Stimulated activated CD4-positive, alpha-beta T cell treated with anti-CD3 and anti-CD28 coated beads, Interleukin-4, amount 100 ng/mL, for 24 hours (primary cell): Measurements from ENCODE around the gene FTO.

ENCODE experiments used
- DNase-seq: peaks from one replicate; pipeline ENCODE4 v3.0.0-alpha.2; 2020

Gene FTO

GRCh38 chr16:53908731-53909130 is 204.8 kb downstream of the FTO start:
- no peak for DNase-seq

- no peak for DNase-seq
Observed at GRCh38 chr16:53910990-53911389, 207.0 kb downstream of the FTO start.

DNA sequence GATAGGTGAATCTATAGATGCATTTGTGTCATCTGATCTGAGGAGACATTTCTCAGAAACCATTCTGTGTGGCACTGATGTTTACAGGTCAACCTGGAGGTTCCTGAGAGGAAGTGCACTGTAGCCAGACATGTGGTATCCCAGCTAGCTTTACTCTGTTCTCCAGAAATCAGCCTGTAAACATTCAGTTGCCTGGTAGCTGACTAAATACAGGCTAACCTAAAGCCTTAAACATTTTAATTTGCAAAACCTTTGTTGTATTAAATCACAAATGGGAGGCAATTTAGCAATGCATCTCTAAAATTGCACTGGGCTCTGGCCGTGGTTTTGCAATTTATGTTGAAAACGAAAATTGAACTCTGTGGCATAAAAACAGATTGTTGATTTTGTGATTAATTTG is 207.6 kb downstream of the FTO start:
- DNase-seq = no peak

GRCh38 chr16:53912155-53912554 is 208.2 kb downstream of the FTO start:
- peak; percentile 23 for DNase-seq

DNA sequence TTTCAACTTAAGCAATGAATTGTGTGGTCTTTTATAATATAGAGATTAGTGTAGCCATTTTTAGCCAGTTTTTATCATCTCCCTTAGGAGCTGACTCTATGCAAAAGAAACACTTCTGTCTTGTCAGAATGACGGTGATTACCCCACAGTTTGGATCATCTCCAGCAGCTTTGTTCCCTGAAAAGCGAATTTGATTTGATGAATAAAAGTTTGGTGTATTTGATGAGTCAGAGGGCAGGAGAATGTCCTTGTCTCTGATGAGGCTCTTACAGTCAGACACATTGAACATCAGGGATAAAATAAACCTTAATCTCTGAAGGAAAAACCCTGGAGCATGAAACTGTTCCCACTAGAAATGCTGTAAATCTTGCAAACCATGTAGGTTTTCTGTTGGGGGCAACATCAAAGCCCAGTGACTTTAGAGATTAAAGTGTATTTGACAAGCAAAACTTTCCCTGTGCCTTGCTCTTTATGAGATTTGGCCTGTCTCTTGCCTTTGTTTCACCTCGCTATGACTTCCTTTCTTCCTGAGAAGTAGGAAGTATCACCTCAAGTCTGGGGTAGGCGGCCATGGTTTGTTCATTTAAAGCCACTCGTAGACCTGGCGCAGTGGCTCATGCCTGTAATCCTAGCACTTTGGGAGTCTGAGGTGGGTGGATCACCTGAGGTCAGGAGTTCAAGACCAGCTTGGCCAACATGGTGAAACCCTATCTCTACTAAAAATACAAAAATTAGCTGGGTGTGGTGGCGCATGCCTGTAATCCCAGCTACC is 209.3 kb downstream of the FTO start:
- DNase-seq = no peak

- DNase-seq = no peak
Observed at GRCh38 chr16:53913920-53914319, 210.0 kb downstream of the FTO start.

DNA sequence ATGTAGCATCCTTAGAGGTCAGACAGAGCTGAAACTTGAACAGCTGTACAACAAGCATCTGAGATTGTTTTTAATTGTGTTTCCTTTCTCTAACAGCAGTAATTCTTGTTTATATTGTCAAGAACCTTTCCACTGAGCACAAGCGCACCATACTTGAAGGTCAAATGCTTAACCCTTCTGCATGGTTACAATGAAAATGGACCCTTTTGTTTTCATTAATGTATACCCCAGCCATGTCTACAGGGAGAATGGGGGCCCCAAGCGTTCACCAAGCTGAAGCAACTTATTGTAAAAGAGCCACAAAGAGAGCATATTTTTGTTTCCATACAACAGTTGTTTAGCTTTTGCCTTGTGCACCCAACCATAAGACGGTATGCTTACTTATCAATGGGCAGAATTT is 210.8 kb downstream of the FTO start:
- no peak for DNase-seq

DNA sequence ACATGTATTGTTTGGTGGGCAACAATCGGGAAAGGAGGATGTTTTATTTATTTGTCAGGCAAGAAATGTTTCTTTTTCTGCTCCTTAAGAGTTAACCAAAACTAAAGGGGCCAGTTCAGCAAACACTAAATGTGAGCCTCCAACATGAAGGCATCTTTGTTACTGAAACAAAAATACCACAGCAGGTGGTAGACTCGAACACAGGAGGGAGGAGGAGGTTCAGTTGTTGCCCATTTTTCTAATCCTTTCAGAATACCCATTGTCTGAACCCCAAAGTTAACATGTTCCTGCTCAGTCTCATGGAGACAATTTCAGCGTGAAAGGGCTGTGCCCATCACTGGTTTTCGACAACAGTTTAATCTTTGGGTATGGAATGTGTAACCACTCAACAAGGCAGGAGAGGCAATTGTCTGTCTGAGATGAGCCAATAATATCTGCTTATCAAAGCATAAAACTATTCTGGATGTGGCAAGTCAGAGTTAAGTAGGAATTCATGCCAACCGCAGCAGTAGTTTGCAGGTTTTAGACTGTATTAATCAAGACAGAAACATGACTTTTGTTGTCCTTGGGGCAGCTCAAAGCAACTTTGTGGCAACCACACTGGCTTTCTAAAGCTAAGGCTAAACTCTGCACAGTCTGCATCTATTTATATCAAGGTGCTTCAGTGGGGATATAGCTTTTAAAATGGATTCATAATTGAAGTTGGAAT is 211.7 kb downstream of the FTO start:
- DNase-seq = no peak

DNA sequence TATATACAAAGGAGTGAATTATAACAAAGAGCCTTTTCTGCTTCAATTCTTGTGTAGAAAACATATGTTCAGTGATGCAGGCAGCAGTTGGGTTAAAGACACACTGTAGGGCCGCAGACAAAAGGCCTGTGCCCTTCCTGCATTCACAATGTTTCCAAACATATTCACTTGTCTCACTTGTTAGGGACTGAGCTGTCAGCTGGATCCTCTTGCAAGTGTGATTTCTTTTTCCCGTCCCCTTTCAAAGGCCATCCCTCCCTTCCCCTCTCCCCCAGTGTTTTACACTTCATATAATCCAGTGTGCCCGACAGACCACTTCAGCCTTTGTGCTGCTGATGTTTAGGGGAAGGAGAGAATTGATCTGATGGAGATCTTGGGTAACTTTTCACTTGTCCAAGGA is 217.0 kb downstream of the FTO start:
- DNase-seq = no peak

GRCh38 chr16:53922067-53922806 is 218.3 kb downstream of the FTO start:
- no peak for DNase-seq

GRCh38 chr16:53922807-53923571 is 219.0 kb downstream of the FTO start:
- no peak for DNase-seq

DNA sequence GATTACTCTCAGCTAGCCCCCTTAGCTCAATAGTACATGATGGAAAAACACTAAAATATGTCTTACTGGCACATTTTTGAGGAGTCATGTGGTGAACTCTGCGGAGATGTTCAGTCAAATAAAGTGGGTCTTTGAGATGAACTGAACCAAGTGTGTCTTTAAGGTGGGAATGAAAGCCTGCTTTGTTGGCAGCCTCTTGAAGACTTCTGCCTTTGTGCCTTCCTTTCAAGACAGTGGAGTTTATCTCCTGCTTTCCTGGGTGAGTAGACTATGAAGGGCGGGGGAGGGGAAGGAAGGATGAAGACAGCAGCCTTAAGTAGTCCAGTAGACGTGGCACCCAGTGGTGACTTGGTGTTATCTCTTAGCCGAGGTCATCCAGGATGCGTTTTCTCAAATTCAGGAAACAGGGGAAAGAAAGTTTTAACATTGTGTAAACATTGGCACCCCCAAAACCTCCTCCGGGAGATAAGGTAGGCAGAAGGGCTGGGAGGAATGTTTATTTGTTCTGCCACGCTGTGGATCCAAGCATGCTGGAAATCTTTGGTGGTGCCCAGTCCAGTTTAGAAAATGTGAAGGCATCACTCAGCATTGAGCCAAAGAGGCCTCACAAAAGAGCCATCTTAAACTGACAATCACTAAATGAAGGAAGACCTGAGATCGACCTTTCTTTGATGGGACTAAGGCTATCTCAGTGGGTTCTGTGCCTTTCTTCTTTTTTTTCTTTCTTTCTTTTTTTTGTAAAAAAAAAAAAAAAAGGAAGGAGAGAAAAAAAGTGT is 220.6 kb downstream of the FTO start:
- no peak for DNase-seq

- no peak for DNase-seq
Observed at GRCh38 chr16:53925107-53925410, 221.1 kb downstream of the FTO start.

DNA sequence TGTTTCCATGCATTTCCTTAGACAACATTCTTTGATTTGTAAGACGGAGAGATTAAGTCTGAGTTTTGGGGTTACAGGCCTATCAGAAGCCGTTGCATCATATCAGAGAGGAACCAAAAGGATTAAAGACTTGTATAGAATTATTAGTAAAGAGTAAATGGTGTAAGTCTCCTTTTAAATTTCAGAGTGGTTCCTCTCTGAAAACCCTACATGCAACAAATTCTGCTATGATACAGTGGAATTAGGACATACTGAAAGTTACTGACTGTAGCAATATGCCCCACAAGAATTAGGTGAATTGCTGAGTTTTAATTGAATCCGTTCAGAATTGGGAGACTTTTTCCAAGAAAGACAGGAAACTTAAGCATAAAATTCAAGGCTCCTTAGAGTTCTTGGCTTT is 221.6 kb downstream of the FTO start:
- DNase-seq = no peak

DNA sequence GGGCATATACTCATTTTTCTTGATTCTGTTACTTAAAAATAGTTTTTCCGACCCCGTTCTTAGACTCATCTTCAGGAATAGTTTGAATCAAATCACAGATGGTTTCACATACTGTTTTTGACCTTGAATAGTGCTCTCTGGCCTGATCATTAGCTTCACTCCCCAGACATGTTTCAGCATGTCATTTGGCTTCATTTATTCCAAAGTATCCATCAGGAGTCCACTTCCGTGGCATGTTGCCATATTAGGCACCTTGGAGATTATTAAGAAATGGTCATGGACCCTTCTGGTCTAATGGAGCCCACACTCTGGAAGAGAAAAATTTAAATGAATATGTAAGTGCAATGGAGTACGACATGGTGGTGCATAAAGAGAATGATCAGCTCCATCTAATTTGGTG is 222.3 kb downstream of the FTO start:
- no peak for DNase-seq

DNA sequence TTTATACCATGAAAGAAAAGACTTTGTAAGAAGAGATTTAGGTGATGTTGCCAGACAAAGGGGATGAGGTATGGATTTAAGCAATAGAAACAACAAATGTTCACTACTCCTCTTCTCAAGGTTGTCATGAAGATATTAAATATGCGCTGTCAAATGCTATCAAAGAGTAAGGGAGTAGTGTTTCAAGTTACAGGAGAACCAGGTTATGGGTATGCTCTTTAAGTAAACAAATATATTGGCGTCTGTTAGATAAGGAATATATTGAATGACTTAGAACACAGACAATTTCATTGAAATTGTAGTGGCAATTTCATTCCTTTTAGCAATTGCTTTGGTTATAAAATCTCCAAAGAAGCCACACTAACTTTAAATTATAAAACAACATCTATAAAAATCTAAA is 229.0 kb downstream of the FTO start:
- no peak for DNase-seq

- no peak for DNase-seq
Observed at GRCh38 chr16:53933407-53933806, 229.5 kb downstream of the FTO start.

GRCh38 chr16:53936052-53936451 is 232.1 kb downstream of the FTO start:
- no peak for DNase-seq

DNA sequence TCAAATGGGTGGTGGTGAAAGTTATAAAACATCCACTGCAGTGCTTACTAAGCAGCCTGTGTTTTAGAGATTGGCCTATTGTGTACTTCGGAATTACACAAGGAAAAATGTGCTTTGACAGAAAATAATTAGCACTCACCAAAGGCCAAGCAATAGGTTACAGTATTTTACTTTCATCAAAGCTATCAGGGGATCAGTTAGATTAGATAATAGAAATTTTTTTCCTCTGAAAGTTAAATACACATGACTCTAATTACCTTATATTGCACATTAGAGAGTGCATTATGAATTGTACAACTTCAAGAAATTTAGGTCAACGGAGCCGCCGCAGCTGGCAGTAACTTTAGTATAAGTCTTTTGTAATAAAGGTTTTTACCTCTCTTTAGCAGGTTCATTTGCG is 232.6 kb downstream of the FTO start:
- DNase-seq = no peak

- no peak for DNase-seq
Observed at GRCh38 chr16:53937161-53937880, 233.4 kb downstream of the FTO start.

DNA sequence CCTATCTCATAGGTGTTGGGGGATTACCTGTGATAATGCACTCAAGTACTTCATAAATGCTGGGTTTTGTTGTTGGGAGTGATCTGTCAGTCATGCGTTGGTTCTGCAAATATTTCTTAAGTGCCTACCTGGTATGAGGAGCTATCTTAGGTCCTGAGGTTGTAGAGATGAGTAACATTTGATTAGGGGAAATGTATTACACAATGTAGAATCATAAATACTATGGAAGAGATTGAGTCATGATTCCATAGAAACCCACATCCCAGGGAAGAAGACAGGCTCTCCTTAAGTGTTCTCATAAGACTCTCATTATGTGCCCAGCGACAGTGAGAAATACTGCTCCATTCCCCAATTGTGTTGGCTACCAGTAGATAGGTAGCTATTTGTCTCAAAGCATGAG is 240.1 kb downstream of the FTO start:
- DNase-seq = no peak

DNA sequence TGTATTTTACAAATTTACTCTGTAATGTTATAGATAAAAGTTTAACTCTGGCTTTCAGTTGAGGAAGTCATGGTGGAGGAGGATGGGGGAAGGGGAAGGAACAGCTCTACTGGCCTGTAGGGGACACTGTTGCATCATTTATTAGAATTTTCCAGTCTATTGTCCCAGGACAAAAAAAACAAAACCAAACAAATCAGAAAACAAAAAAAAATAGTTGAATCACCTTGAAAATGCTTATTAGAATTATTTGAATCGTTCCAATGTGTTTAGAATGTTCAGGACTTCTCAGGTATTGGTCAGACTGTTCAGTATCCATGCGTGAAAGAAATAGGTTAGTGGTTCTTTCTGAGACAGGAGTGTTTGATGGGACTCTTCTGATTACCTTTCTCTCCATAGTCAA is 242.0 kb downstream of the FTO start:
- DNase-seq = no peak
